Ishikawa (cell line): ENCODE measurements around the gene ATF1.

Experiments used
- CREB1 ChIP-seq: IDR thresholded peaks from 2 replicates; pipeline ENCODE4 v1.6.1; 2012; ENCODE audit warnings: low read depth
- EGR1 ChIP-seq: IDR thresholded peaks from 2 replicates; pipeline ENCODE4 v1.6.1; 2012
- FOXM1 ChIP-seq: IDR thresholded peaks from 2 replicates; pipeline ENCODE4 v1.6.1; 2012; ENCODE audit warnings: low read depth, borderline replicate concordance
- NFIC ChIP-seq: IDR thresholded peaks from 2 replicates; pipeline ENCODE4 v1.6.1; 2012
- RAD21 ChIP-seq: IDR thresholded peaks from 2 replicates; pipeline ENCODE4 v1.6.1; 2012; ENCODE audit warnings: low read depth
- REST ChIP-seq: IDR thresholded peaks from 2 replicates; pipeline ENCODE4 v1.6.1; 2012; ENCODE audit warnings: low read depth, mild to moderate bottlenecking
- TAF1 ChIP-seq: IDR thresholded peaks from 2 replicates; pipeline ENCODE4 v1.6.1; 2012; ENCODE audit warnings: low read depth, mild to moderate bottlenecking
- TEAD4 ChIP-seq: IDR thresholded peaks from 2 replicates; pipeline ENCODE4 v1.6.1; 2012
- YY1 ChIP-seq: IDR thresholded peaks from 2 replicates; pipeline ENCODE4 v1.6.1; 2012; ENCODE audit warnings: low read depth
- TF ChIP-seq, protein P1 (sequence below): IDR thresholded peaks from 2 replicates; pipeline ENCODE4 v1.6.1; 2012

DNA sequence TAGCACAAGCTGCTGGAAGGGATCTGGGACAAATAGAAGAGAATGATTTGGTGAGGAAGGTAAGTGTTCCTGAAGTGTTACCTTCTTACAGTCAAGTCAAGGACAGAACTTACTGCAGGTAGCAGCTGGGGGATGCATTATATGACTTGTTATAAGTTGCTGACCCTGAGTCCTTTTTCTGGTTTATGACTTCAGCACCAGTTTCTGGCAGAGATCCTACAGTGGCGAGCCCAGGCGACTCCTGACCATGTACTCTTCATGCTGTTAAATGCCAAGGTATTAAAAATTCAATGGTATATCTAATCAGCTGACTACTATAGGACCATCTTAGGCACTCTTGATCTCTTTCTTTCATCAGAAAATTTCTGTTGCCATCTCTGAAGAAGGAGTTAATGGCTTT, 45.1 kb upstream of the ATF1 start:
- TF ChIP-seq CREB1 = no peak
- TF ChIP-seq NFIC = no peak
- no peak for TF ChIP-seq REST
- TF ChIP-seq TAF1 = no peak
- no peak for TF ChIP-seq YY1
- no peak for TF ChIP-seq FOXM1
- TF ChIP-seq RAD21 = no peak
- TF ChIP-seq, protein P1, sequence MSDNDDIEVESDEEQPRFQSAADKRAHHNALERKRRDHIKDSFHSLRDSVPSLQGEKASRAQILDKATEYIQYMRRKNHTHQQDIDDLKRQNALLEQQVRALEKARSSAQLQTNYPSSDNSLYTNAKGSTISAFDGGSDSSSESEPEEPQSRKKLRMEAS = no peak
- no peak for TF ChIP-seq TEAD4
- TF ChIP-seq EGR1 = no peak
